ENCODE measurements around the gene AAGAB.
"Not testable (repeated sequence)": the region's sequence is repeated elsewhere in the genome, so short reads cannot be mapped to it uniquely, and the experiment has no call there.

Gene AAGAB

GRCh38 chr15:67251318-67251717 lies 3.1 kb downstream of the AAGAB start:
- DNase-seq, result no peak

- DNase-seq, result no peak
Observed at GRCh38 chr15:67249830-67250229, 4.6 kb downstream of the AAGAB start.

GRCh38 chr15:67248011-67248505 lies 6.4 kb downstream of the AAGAB start:
- DNase-seq, result no peak

- not testable (repeated sequence) for DNase-seq
Observed at GRCh38 chr15:67246606-67247005, 7.9 kb downstream of the AAGAB start.

GRCh38 chr15:67244971-67245478 lies 9.4 kb downstream of the AAGAB start:
- DNase-seq, result no peak

- no peak for DNase-seq
Observed at GRCh38 chr15:67242708-67243111, 11.8 kb downstream of the AAGAB start.

- DNase-seq, result no peak
Observed at GRCh38 chr15:67241132-67241855, 13.2 kb downstream of the AAGAB start.

- DNase-seq, result no peak
Observed at GRCh38 chr15:67240235-67241131, 14.0 kb downstream of the AAGAB start.

- no peak for DNase-seq
Observed at GRCh38 chr15:67232591-67232990, 21.9 kb downstream of the AAGAB start.

- no peak for DNase-seq
Observed at GRCh38 chr15:67230504-67230903, 24.0 kb downstream of the AAGAB start.

- no peak for DNase-seq
Observed at GRCh38 chr15:67228286-67228685, 26.2 kb downstream of the AAGAB start.

GRCh38 chr15:67227846-67228245 lies 26.6 kb downstream of the AAGAB start:
- DNase-seq, result no peak

- no peak for DNase-seq
Observed at GRCh38 chr15:67227431-67227830, 27.0 kb downstream of the AAGAB start.

- DNase-seq, result no peak
Observed at GRCh38 chr15:67225336-67225735, 29.1 kb downstream of the AAGAB start.

GRCh38 chr15:67224889-67225288 lies 29.6 kb downstream of the AAGAB start:
- DNase-seq, result no peak

GRCh38 chr15:67219288-67219687 lies 35.2 kb downstream of the AAGAB start:
- no peak for DNase-seq

GRCh38 chr15:67218428-67218827 lies 36.0 kb downstream of the AAGAB start:
- DNase-seq, result no peak

- DNase-seq, result no peak
Observed at GRCh38 chr15:67216859-67217258, 37.6 kb downstream of the AAGAB start.

GRCh38 chr15:67215102-67215501 lies 39.4 kb downstream of the AAGAB start:
- no peak for DNase-seq

GRCh38 chr15:67212684-67213367 lies 41.6 kb downstream of the AAGAB start:
- DNase-seq, result no peak

GRCh38 chr15:67210555-67211168 lies 43.8 kb downstream of the AAGAB start:
- no peak for DNase-seq

- no peak for DNase-seq
Observed at GRCh38 chr15:67208396-67208795, 46.1 kb downstream of the AAGAB start.
